Stimulated activated CD4-positive, alpha-beta T cell treated with anti-CD3 and anti-CD28 coated beads, Interleukin-2, amount 100 ng/mL, for 24 hours (primary cell): ENCODE measurements around the gene PPP1R12B.
"Not testable (repeated sequence)": the region's sequence is repeated elsewhere in the genome, so short reads cannot be mapped to it uniquely, and the experiment has no call there.

Experiments used
- DNase-seq, 2 donors: peaks; one replicate each; pipeline ENCODE4 v3.0.0-alpha.2; 2020

Gene PPP1R12B

GRCh38 chr1:202620036-202620435 is 271.5 kb downstream of the PPP1R12B start:
- not testable (repeated sequence) for DNase-seq

GRCh38 chr1:202621446-202621845 is 272.9 kb downstream of the PPP1R12B start:
- no peak for DNase-seq

GRCh38 chr1:202622388-202622787 is 273.9 kb downstream of the PPP1R12B start:
- no peak for DNase-seq

GRCh38 chr1:202623075-202623474 is 274.6 kb downstream of the PPP1R12B start:
- DNase-seq = no peak

- not testable (repeated sequence) for DNase-seq
These were observed 275.0 kb downstream of the PPP1R12B start for GRCh38 chr1:202623476-202623875.

- DNase-seq = no peak
These were observed 275.7 kb downstream of the PPP1R12B start for GRCh38 chr1:202624088-202624780.

- DNase-seq = no peak
These were observed 276.2 kb downstream of the PPP1R12B start for GRCh38 chr1:202624781-202625108.

- peak; percentile 56 to 66 for DNase-seq
These were observed 277.2 kb downstream of the PPP1R12B start for GRCh38 chr1:202625416-202626360.

GRCh38 chr1:202627036-202627435 is 278.5 kb downstream of the PPP1R12B start:
- not testable (repeated sequence) for DNase-seq

- no peak for DNase-seq
These were observed 279.5 kb downstream of the PPP1R12B start for GRCh38 chr1:202627841-202628565.

- DNase-seq = no peak
These were observed 280.2 kb downstream of the PPP1R12B start for GRCh38 chr1:202628646-202629215.

- not testable (repeated sequence) for DNase-seq
These were observed 280.8 kb downstream of the PPP1R12B start for GRCh38 chr1:202629257-202629811.

GRCh38 chr1:202630096-202630495 is 281.6 kb downstream of the PPP1R12B start:
- not testable (repeated sequence) for DNase-seq

GRCh38 chr1:202630541-202630940 is 282.0 kb downstream of the PPP1R12B start:
- no peak for DNase-seq

GRCh38 chr1:202631076-202631923 is 282.8 kb downstream of the PPP1R12B start:
- DNase-seq = no peak

GRCh38 chr1:202632241-202632640 is 283.7 kb downstream of the PPP1R12B start:
- DNase-seq = no peak

- DNase-seq = not testable (repeated sequence)
These were observed 287.7 kb downstream of the PPP1R12B start for GRCh38 chr1:202636171-202636570.

GRCh38 chr1:202637321-202638018 is 289.0 kb downstream of the PPP1R12B start:
- DNase-seq = not testable (repeated sequence)

- no peak for DNase-seq
These were observed 289.7 kb downstream of the PPP1R12B start for GRCh38 chr1:202638019-202638700.

- not testable (repeated sequence) for DNase-seq
These were observed 290.3 kb downstream of the PPP1R12B start for GRCh38 chr1:202638701-202639305.
